Hepatocyte (in vitro differentiated cells): ENCODE results near the gene MGARP.

Experiments
- CTCF ChIP-seq: fragments of 200-600 bp; sonication (generic); IDR thresholded peaks from 2 replicates; pipeline ENCODE4 v1.5.1; 2016; ENCODE audit warnings: antibody characterized with exemption, mild to moderate bottlenecking; ENCODE audit not compliant: poor library complexity
- EZH2 ChIP-seq: fragments of 200-600 bp; sonication (generic); IDR thresholded peaks from 2 replicates; pipeline ENCODE4 v1.6.1; 2016; ENCODE audit warnings: antibody characterized with exemption, mild to moderate bottlenecking, borderline replicate concordance
- EZH2phosphoT487 ChIP-seq: fragments of 200-600 bp; sonication (generic); IDR thresholded peaks from one replicate; pipeline ENCODE4 v1.6.1; 2018; ENCODE audit warnings: antibody characterized with exemption, mild to moderate bottlenecking, low read depth, moderate library complexity; ENCODE audit not compliant: unreplicated experiment, severe bottlenecking

- TF ChIP-seq CTCF (no peak), EZH2 (no peak), EZH2phosphoT487 (no peak)
Observed at GRCh38 chr4:139301821-139302611, 22.0 kb upstream of the MGARP start, which contains the start of gene NDUFC1.
